Stimulated activated naive CD8-positive, alpha-beta T cell treated with anti-CD3 and anti-CD28 coated beads, Interleukin-15, Interleukin-2, amounts not matched to agents 100 ng/mL and 50 ng/mL, for 24 hours (primary cell): ENCODE results near the gene CASZ1.

ENCODE experiments used
- H3K27ac Mint-ChIP-seq: one replicate; pipeline ENCODE4 v1.8.0; 2021; ENCODE audit warnings: mild to moderate bottlenecking, mixed read lengths
- H3K27me3 Mint-ChIP-seq: one replicate; pipeline ENCODE4 v1.8.0; 2021; ENCODE audit warnings: mixed read lengths
- H3K36me3 Mint-ChIP-seq: one replicate; pipeline ENCODE4 v1.8.0; 2021; ENCODE audit warnings: low read depth, mixed read lengths
- H3K4me1 Mint-ChIP-seq: one replicate; pipeline ENCODE4 v1.8.0; 2021; ENCODE audit warnings: low read depth, mixed read lengths
- H3K4me3 Mint-ChIP-seq: one replicate; pipeline ENCODE4 v1.8.0; 2021; ENCODE audit warnings: mild to moderate bottlenecking, mixed read lengths
- H3K9me3 Mint-ChIP-seq: one replicate; pipeline ENCODE4 v1.8.0; 2021; ENCODE audit warnings: mixed read lengths

CASZ1 gene

GRCh38 chr1:10615332-10615731, 181.1 kb downstream of the CASZ1 start:
- Mint-ChIP-seq H3K27ac (no peak overlapping the region), H3K4me1 (no peaks in the 10 kb centered on the region), H3K36me3 (no peaks in the 10 kb centered on the region), H3K27me3 (no peaks in the 10 kb centered on the region), H3K4me3 (no peak overlapping the region), H3K9me3 (no peaks in the 10 kb centered on the region)

DNA sequence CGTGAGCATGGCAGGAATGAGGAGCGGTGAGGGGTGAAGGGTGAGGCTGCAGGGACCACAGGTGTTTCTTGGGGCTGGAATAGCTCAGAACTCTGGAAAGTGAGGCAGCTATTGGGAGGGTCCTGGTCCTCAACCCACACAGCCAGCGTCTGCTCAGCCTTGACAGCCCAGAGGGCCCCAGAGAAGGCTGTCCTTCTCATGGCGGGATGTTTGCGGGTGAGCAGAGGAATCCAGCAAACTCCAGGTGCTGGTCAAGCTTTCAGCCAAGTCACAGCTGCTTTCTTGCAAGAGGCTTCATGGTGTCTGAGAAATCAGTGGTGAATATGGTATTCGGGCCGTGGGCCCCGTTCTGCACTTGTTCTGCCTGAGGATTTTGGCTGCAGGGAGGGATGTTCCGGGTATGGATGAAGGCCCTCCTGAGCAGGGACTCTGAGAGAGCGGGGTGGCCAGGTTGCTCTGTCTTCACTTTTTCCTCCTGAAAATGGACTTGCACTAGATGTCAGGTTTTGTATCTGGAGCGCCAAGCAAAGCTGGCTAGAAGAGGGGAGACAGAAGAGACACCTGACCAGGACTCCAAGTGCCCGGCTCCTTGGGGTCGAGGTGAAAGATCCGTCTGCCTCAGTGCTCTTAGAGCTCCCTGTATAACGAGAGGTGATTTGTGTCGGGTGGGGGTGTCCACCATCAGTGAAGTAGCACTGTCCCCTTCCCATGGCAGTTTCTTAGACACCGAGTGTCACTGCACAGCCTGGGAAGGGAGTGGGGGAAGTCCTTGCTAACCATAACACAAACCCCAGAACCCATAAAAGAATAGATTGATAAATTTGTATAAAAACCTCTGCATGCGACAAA, 181.8 kb downstream of the CASZ1 start:
- Mint-ChIP-seq H3K27ac (no peak overlapping the region), H3K27me3 (no peaks in the 10 kb centered on the region), H3K36me3 (no peaks in the 10 kb centered on the region), H3K4me3 (no peak overlapping the region), H3K9me3 (no peaks in the 10 kb centered on the region), H3K4me1 (no peaks in the 10 kb centered on the region)

DNA sequence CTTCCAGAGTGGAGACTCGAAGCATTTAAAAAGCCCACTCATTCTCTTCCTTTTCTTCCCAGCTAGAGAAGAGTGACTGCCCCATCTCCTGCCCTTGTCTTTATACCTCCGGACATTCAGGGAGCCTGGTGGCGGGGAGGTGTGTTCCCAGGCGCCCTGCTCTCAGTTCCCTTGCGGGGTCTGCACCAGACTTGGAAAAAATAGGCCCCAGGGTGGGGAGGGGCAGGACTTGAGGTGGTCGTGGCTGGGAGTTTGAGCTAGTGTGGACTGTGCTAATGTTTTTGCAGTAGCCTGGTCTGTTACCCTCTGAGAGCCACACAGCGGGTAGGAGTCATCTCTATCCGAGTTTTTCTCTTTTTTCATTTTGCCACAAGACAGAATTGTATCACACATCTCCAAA, 182.6 kb downstream of the CASZ1 start:
- H3K9me3 Mint-ChIP-seq = no peaks in the 10 kb centered on the region
- H3K36me3 Mint-ChIP-seq = no peaks in the 10 kb centered on the region
- H3K27ac Mint-ChIP-seq = no peak overlapping the region
- no peaks in the 10 kb centered on the region for H3K4me1 Mint-ChIP-seq
- no peaks in the 10 kb centered on the region for H3K27me3 Mint-ChIP-seq
- H3K4me3 Mint-ChIP-seq = no peak overlapping the region

GRCh38 chr1:10613340-10613739, 183.1 kb downstream of the CASZ1 start:
- H3K27ac Mint-ChIP-seq = no peak overlapping the region
- no peak overlapping the region for H3K4me3 Mint-ChIP-seq
- no peaks in the 10 kb centered on the region for H3K4me1 Mint-ChIP-seq
- no peaks in the 10 kb centered on the region for H3K27me3 Mint-ChIP-seq
- no peaks in the 10 kb centered on the region for H3K36me3 Mint-ChIP-seq
- no peaks in the 10 kb centered on the region for H3K9me3 Mint-ChIP-seq

GRCh38 chr1:10612436-10613160, 183.8 kb downstream of the CASZ1 start:
- Mint-ChIP-seq H3K4me1 (no peaks in the 10 kb centered on the region), H3K27me3 (no peaks in the 10 kb centered on the region), H3K27ac (no peak overlapping the region)

GRCh38 chr1:10610901-10611600, 185.4 kb downstream of the CASZ1 start:
- Mint-ChIP-seq H3K4me3 (no peak overlapping the region), H3K9me3 (no peaks in the 10 kb centered on the region), H3K4me1 (no peaks in the 10 kb centered on the region), H3K27ac (no peak overlapping the region), H3K36me3 (no peaks in the 10 kb centered on the region), H3K27me3 (no peaks in the 10 kb centered on the region)

More at GRCh38 chr1:10612436-10613160, 183.8 kb downstream of the CASZ1 start:
- no peaks in the 10 kb centered on the region for H3K9me3 Mint-ChIP-seq
- H3K36me3 Mint-ChIP-seq = no peaks in the 10 kb centered on the region
- no peak overlapping the region for H3K4me3 Mint-ChIP-seq

DNA sequence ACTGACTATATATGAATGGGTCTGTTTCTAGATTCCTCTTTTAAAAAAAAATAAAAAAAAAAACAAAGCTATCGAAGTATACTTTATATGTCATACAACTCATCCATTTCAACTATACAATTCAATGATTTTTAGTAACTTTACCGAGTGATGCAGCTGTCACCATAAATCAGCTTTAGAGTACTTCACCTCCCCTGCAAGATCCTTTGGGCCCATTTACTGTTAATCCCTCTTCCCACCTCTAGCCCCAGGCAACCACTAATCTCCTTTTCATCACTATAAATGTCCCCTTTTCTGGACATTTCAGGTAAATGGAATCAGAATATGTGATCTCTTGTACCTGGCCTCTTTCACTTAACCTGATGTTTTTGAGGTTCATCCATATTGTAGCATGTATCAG, 187.8 kb downstream of the CASZ1 start:
- no peaks in the 10 kb centered on the region for H3K36me3 Mint-ChIP-seq
- no peak overlapping the region for H3K27ac Mint-ChIP-seq
- no peak overlapping the region for H3K4me3 Mint-ChIP-seq
- H3K4me1 Mint-ChIP-seq = no peaks in the 10 kb centered on the region
- no peaks in the 10 kb centered on the region for H3K27me3 Mint-ChIP-seq
- no peaks in the 10 kb centered on the region for H3K9me3 Mint-ChIP-seq

GRCh38 chr1:10607228-10607627, 189.2 kb downstream of the CASZ1 start:
- no peaks in the 10 kb centered on the region for H3K4me1 Mint-ChIP-seq
- H3K27ac Mint-ChIP-seq = no peak overlapping the region
- H3K4me3 Mint-ChIP-seq = no peak overlapping the region
- no peaks in the 10 kb centered on the region for H3K9me3 Mint-ChIP-seq
- H3K36me3 Mint-ChIP-seq = no peaks in the 10 kb centered on the region
- H3K27me3 Mint-ChIP-seq = no peaks in the 10 kb centered on the region

- no peaks in the 10 kb centered on the region for H3K36me3 Mint-ChIP-seq
- no peaks in the 10 kb centered on the region for H3K4me1 Mint-ChIP-seq
- H3K4me3 Mint-ChIP-seq = no peak overlapping the region
- no peaks in the 10 kb centered on the region for H3K27me3 Mint-ChIP-seq
- H3K27ac Mint-ChIP-seq = no peak overlapping the region
- H3K9me3 Mint-ChIP-seq = no peaks in the 10 kb centered on the region
Observed at GRCh38 chr1:10606064-10606463, 190.4 kb downstream of the CASZ1 start.

DNA sequence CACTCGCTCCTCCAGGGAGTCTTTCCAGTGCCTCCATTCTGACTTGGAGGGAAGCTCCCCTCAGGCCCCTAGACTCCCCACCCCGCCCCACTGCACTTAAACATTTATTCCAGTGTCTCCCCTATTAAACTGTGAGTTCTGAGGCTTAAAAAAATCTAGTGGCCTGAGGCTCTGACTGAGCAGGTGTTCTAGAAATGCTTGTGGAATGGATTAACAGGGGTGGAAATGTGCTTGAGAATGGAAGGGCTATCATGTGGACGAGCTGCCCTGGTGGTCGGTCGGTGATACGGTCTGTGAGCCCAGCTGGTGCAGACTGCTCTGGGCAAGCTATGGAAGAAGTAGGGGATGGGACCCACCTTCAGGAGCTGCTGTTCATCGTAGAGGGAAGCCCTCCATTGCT, 191.5 kb downstream of the CASZ1 start:
- Mint-ChIP-seq H3K4me3 (no peak overlapping the region), H3K27me3 (no peaks in the 10 kb centered on the region), H3K4me1 (no peaks in the 10 kb centered on the region), H3K27ac (no peak overlapping the region), H3K9me3 (no peaks in the 10 kb centered on the region), H3K36me3 (no peaks in the 10 kb centered on the region)

GRCh38 chr1:10602936-10603335, 193.5 kb downstream of the CASZ1 start:
- Mint-ChIP-seq H3K36me3 (no peaks in the 10 kb centered on the region), H3K9me3 (no peaks in the 10 kb centered on the region), H3K27ac (no peak overlapping the region), H3K4me1 (no peaks in the 10 kb centered on the region), H3K27me3 (no peaks in the 10 kb centered on the region), H3K4me3 (no peak overlapping the region)

DNA sequence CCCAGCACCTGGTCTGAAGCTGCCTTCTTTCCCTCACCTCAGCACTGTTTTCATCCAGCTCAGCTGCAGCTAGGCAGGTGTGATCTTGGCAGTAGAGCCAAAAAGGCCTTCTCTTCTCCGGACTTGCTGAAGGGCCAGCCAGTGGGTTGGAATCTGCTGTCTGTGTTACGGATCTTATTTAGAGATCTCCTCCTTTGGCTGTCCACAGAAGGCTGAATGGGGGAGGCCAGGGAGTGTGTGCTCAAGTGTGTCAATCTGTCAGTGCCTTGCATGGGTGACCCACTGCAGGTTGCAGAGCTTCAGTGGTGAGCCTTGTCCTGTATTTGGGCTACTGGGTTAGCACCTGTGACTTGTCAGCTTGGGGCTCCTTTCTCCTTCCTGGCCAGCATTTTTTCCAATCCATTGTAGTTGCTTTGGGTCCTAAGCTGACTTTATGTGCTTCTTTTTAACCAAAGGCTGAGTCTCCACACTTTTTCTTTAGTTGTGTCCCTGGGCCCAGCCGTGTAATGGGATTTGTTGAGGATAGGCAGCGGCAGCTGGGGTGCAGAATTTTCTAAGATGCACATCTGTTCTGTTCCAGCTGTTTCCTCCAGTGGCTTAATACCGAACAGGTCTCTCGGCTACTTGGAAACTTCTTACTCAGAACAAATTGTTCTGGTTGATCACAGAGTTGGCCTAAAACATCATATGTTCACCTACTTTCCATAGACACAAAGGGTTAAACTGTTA, 194.9 kb downstream of the CASZ1 start:
- Mint-ChIP-seq H3K4me3 (no peak overlapping the region), H3K36me3 (no peaks in the 10 kb centered on the region), H3K27ac (no peak overlapping the region), H3K4me1 (no peaks in the 10 kb centered on the region), H3K9me3 (no peaks in the 10 kb centered on the region), H3K27me3 (no peaks in the 10 kb centered on the region)

- no peak overlapping the region for H3K4me3 Mint-ChIP-seq
- no peak overlapping the region for H3K27ac Mint-ChIP-seq
- no peaks in the 10 kb centered on the region for H3K4me1 Mint-ChIP-seq
- H3K27me3 Mint-ChIP-seq = no peaks in the 10 kb centered on the region
- no peaks in the 10 kb centered on the region for H3K36me3 Mint-ChIP-seq
- no peaks in the 10 kb centered on the region for H3K9me3 Mint-ChIP-seq
Observed at GRCh38 chr1:10599194-10599861, 197.1 kb downstream of the CASZ1 start.

- Mint-ChIP-seq H3K4me3 (no peak overlapping the region), H3K9me3 (no peaks in the 10 kb centered on the region), H3K27me3 (no peaks in the 10 kb centered on the region), H3K36me3 (no peaks in the 10 kb centered on the region), H3K4me1 (no peaks in the 10 kb centered on the region), H3K27ac (no peak overlapping the region)
Observed at GRCh38 chr1:10598389-10598702, 198.1 kb downstream of the CASZ1 start.
